NCI-H526 treated with DMSO at 0.1 percent for 48 hours (cell line): ENCODE data around the gene MANSC4.
A peak's percentile ranks its signal among the peaks of the same experiment; 100 is the strongest.
"Not testable (repeated sequence)": the region's sequence is repeated elsewhere in the genome, so short reads cannot be mapped to it uniquely, and the experiment has no call there.

Source experiments
- DNase-seq: peaks from one replicate; lab custom pipeline; 2025; lab: John Stamatoyannopoulos, UW

Gene MANSC4

GRCh38 chr12:27751386-27752047 lies 28.5 kb downstream of the MANSC4 start:
- no peak for DNase-seq

GRCh38 chr12:27747111-27747820 lies 32.8 kb downstream of the MANSC4 start:
- no peak for DNase-seq

DNA sequence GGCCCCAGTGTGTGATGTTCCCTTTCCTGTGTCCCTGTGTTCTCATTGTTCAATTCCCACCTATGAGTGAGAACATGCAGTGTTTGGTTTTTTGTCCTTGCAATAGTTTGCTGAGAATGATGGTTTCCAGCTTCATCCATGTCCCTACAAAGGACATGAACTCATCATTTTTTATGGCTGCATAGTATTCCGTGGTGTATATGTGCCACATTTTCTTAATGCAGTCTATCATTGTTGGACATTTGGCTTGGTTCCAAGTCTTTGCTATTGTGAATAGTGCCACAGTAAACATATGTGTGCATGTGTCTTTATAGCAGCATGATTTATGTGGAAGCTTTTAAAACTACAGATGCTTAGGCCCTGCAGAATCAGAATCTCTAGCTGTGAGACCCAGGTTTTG lies 34.3 kb downstream of the MANSC4 start:
- not testable (repeated sequence) for DNase-seq

- DNase-seq = no peak
These were observed 36.4 kb downstream of the MANSC4 start for GRCh38 chr12:27743601-27744000.

GRCh38 chr12:27734321-27734720 lies 45.7 kb downstream of the MANSC4 start:
- DNase-seq = not testable (repeated sequence)

GRCh38 chr12:27733791-27734190 lies 46.2 kb downstream of the MANSC4 start:
- no peak for DNase-seq

GRCh38 chr12:27733052-27733656 lies 46.9 kb downstream of the MANSC4 start:
- DNase-seq = peak; percentile 28

DNA sequence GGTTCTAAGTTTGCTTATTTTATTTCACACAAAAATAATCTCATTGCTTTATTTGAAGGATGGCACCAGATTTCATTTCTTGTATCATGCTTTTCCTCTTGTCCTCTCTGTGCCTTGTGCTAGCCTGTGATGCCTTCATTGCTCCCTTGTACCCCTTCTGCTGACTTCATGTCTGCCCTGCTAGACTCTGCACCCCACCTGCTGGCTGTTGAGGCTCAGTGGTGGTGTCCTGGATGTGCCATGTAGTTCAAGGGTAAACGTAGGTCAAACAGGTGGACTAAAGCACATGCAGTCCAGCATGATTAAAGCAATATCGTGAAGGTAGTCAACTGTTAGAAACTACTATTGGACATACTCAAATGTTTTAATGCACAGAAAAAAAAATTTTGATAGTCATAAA lies 47.8 kb downstream of the MANSC4 start:
- no peak for DNase-seq

DNA sequence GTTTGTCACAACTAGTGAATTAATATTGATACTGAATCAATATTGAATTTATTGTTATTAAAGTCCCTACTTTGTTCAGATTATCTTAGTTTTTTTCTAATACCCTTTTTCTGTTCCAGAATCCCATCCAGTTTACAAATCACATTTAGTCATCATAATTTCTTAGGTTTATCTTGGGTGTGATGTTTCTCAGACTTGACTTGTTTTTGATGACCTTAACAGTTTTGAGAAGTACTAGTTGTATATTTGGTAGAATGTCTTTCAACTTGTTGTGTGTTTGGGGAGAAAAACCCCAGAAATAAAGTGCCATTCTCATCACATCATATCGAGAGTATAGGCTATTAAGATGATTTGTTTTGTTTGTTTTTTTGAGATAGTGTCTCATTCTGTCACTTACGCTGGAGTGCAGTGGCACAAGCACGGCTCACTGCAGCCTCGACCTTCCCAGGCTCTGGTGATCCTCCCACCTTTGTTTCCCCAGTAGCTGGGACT lies 49.9 kb downstream of the MANSC4 start:
- DNase-seq = no peak

DNA sequence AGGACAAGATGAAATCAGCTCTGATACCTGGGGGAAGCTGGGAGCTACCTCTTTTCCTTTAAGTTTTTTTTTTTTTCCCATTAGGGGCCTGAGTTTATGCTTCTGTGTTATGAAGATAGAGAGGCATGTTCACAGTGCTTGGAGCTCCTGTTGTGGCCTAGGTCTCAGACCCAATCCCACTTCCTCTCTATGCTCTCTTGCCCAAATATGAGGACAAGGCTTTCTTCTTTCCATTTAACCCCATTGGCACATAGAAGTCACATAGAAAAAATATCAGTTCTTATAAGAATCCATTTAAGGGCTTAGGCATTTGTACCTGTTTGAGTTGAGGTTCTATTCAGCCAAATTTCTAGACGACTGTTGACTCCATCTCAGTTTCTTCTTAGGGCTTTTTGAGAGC lies 56.8 kb downstream of the MANSC4 start:
- no peak for DNase-seq
